GM10847 (cell line): ENCODE measurements around the gene GSTP1.

Experiments used
- POLR2A ChIP-seq: IDR thresholded peaks from 2 replicates; pipeline ENCODE4 v1.6.1; 2011; ENCODE audit not compliant: insufficient read length; ENCODE audit errors: extremely low read depth

Gene GSTP1

DNA sequence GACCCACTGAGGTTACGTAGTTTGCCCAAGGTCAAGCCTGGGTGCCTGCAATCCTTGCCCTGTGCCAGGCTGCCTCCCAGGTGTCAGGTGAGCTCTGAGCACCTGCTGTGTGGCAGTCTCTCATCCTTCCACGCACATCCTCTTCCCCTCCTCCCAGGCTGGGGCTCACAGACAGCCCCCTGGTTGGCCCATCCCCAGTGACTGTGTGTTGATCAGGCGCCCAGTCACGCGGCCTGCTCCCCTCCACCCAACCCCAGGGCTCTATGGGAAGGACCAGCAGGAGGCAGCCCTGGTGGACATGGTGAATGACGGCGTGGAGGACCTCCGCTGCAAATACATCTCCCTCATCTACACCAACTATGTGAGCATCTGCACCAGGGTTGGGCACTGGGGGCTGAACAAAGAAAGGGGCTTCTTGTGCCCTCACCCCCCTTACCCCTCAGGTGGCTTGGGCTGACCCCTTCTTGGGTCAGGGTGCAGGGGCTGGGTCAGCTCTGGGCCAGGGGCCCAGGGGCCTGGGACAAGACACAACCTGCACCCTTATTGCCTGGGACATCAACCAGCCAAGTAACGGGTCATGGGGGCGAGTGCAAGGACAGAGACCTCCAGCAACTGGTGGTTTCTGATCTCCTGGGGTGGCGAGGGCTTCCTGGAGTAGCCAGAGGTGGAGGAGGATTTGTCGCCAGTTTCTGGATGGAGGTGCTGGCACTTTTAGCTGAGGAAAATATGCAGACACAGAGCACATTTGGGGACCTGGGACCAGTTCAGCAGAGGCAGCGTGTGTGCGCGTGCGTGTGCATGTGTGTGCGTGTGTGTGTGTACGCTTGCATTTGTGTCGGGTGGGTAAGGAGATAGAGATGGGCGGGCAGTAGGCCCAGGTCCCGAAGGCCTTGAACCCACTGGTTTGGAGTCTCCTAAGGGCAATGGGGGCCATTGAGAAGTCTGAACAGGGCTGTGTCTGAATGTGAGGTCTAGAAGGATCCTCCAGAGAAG is 1.6 kb downstream of the GSTP1 start:
- TF ChIP-seq POLR2A = no peak

DNA sequence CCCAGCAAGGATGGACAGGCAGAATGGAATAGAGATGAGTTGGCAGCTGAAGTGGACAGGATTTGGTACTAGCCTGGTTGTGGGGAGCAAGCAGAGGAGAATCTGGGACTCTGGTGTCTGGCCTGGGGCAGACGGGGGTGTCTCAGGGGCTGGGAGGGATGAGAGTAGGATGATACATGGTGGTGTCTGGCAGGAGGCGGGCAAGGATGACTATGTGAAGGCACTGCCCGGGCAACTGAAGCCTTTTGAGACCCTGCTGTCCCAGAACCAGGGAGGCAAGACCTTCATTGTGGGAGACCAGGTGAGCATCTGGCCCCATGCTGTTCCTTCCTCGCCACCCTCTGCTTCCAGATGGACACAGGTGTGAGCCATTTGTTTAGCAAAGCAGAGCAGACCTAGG is 2.3 kb downstream of the GSTP1 start:
- TF ChIP-seq POLR2A = no peak

- no peak for TF ChIP-seq POLR2A
Observed at GRCh38 chr11:67586568-67587250, 3.1 kb downstream of the GSTP1 start.

DNA sequence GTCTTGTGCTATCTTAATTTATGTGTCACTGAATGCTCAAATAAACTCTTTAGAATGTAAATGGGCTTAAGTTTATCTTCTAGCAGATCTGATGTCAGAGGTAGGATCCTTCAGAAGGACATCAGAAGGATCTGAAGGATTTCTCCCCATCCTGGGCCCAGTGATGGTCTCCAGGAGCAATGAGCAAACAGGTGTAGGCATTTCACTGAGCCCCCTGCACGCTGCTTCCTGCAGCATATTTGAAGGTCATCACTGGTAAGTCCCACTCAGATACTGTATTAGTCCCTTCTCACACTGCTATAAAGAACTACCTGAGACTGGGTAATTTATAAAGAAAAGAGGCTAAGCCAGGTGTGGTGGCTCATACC is 4.5 kb downstream of the GSTP1 start:
- TF ChIP-seq POLR2A = no peak

DNA sequence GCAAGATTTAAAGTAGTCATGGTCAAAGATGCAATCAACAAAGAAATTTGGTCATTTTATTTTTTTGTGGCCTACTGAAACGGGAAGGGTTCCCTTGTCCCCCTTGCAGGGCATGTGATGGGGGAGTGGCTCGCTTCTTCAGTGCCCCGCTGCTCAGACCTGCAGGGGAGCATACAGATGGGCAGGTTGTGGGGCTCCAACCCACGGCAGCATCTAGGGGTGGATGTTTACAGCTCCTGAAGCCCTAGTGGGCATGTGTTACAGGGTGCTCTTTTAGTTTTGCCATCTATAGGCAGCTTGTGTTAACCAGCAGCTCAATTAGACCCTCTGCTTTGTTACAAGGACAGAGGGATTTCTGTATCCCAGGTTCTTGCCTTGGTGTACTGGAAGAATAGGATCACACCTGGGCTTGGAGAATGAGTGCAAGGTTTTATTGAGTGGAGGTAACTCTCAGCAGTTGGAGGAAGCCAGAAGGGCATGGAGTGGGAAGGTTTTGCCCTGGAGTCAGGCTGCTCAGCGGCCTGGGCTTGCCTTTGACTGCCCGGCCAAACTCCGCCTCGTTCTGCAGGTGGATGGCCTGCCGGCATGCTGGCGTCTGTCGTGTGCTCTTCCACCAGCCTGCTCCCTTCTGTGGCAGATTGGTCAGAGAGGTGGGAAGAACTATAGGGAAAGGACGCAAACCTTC is 9.4 kb downstream of the GSTP1 start:
- no peak for TF ChIP-seq POLR2A

DNA sequence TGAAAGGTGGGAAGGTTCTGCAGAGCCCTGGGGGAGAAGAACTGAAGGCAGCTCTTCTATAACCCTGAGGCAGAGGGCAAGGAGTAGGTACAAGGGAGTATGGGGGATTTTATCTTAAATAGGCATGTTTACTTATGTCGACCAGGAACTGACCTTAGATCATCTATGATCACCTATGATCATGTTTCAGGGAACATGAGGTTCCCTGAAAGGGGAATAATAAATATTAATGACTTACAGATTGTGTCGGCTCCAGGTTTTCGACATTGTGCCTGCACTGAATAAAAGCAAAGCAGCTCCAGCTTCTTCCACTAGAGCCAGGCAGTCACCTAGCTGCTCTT is 9.9 kb downstream of the GSTP1 start:
- TF ChIP-seq POLR2A = no peak

DNA sequence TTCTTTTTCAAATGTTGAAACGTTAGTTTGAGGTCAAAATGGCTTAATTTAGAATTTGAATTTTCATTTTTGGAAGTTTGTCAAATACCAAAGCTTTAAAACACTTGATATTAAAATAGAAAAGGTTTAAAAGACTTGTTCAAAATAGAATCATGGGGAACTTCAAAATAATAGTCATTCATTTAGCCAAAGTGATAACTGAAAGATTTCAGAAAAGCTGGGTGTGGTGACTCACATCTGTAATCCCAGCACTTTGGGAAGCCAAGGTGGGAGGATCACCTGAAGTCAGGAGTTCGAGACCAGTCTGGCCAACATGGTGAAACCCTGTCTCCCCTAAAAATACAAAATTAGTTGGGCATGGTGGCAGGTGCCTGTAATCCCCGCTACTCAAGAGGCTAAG is 10.9 kb downstream of the GSTP1 start:
- no peak for TF ChIP-seq POLR2A

- no peak for TF ChIP-seq POLR2A
Observed at GRCh38 chr11:67596753-67597300, 13.2 kb downstream of the GSTP1 start.

- no peak for TF ChIP-seq POLR2A
Observed at GRCh38 chr11:67599149-67599548, 15.5 kb downstream of the GSTP1 start.

DNA sequence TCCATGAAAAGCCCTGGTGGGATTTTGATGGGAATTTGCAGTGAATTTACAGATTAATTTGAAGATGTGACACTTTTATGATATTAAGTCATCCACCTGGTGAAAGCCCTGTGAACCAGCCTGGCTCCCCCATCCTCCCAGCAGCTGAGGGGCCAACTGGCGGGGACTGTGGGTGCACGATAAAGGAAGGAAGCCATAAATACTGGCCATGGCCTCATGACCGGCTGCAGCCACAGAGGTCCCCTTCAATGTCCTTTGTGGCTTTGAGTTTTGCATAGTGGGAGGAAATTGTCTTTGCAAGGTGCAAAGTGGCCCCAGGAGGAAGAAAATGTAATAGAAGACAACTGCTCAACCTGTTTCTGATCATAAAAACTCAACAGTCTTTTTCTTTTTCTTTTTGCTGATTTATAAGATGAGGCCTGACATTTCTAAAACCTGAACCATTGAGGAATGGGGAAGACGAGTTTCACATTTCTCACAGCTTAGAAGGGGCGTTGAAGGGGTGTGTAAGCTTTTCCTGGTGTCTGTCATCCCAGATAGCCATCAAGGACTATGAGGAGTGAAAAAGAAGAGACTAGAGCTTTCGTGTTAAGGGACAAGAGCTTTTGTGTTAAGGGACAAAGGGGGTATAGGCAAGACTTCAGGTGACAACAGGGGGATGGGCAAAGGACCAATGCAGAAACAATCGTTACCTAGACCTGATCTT is 16.9 kb downstream of the GSTP1 start:
- TF ChIP-seq POLR2A = no peak

- TF ChIP-seq POLR2A = no peak
Observed at GRCh38 chr11:67601098-67601497, 17.5 kb downstream of the GSTP1 start.

GRCh38 chr11:67604815-67605214 is 21.2 kb downstream of the GSTP1 start:
- TF ChIP-seq POLR2A = no peak

GRCh38 chr11:67605231-67606011 is 21.8 kb downstream of the GSTP1 start:
- TF ChIP-seq POLR2A = no peak

DNA sequence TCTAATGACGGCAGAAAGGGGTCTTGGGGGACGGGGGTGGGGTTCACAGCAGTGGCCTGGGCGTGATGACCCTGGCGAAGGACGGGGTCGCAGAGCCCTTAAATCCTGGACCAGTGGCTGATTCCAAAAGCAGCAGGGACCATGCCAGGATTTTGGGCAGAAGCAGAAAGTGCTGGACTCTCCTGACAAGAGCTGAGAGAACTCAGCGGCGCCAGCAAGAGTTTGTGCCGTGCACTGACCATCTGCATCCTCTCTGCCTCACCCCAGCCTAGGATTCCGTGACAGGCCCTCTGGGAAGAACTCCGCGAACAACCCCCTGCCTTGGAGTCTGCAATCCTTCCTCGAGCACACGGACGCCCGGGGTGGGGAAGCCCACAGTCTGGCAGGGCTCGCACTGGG is 22.5 kb downstream of the GSTP1 start:
- no peak for TF ChIP-seq POLR2A
